GM12878 (cell line): Measurements from ENCODE around the gene ACTL7A. TPM values are rescaled to one million over a fixed set of nuclear protein-coding genes. Genes with fewer than 3 reads are reported as not detected.

Experiments
- ATAC-seq: fragments of 200-7000 bp; cut with Tn5 transposase; 3 replicates; pipeline ENCODE4 v1.9.1; 2020; ENCODE audit warnings: mild to moderate bottlenecking, moderate library complexity
- BruUV-seq: library from RNA; stranded (reverse); fragments of 400-500 nt; replicated peaks from 2 replicates; lab custom pipeline; 2021; lab: Mats Ljungman, UMichigan
- CTCF ChIA-PET: fragments of 300-600 bp; sonication (Branson Sonifier 250); formaldehyde crosslinking; extraction: SDS; loops from one replicate; lab custom pipeline; 2021; ENCODE audit warnings: inconsistent platforms; lab: Yijun Ruan, JAX
- POLR2A ChIA-PET: fragments of 350-600 bp; formaldehyde crosslinking; extraction: SDS; loops from one replicate; lab custom pipeline; 2021; ENCODE audit warnings: inconsistent platforms; lab: Charles Lee
- RAD21 ChIA-PET: fragments of 300-600 bp; sonication (Branson Sonifier 250); formaldehyde crosslinking; loops from one replicate; lab custom pipeline; 2023; ENCODE audit warnings: antibody characterized with exemption; ENCODE audit not compliant: unreplicated experiment; lab: Charles Lee
- SMC1A ChIA-PET: fragments of 300-600 bp; sonication (Branson Sonifier 250); formaldehyde crosslinking; loops from one replicate; lab custom pipeline; 2023; ENCODE audit not compliant: unreplicated experiment, uncharacterized antibody; lab: Charles Lee
- DNase-seq: peaks from one replicate; pipeline ENCODE4 v3.0.0-alpha.2; 2011; ENCODE audit warnings: low read depth, low spot score
- FAIRE-seq: peaks from 3 replicates; lab custom pipeline; 2011; peaks lifted over from hg19 to GRCh38; lab: Jason Lieb, UNC
- H2AFZ ChIP-seq: 2 replicates; pipeline ENCODE4 v1.6.0; 2011; ENCODE audit warnings: low read depth, low read length, control low read depth; ENCODE audit not compliant: control insufficient read depth
- H3K27ac ChIP-seq: 2 replicates; pipeline ENCODE4 v1.5.1; 2011; ENCODE audit warnings: control low read depth; ENCODE audit not compliant: control insufficient read depth, insufficient read depth
- H3K27me3 ChIP-seq, 2 experiments: replicated peaks in 1 of 2; 2 replicates each; pipeline versions ENCODE4 v1.6.0 to v1.6.1; 2011; ENCODE audit warnings: low read length in 1 of 2; ENCODE audit not compliant: control insufficient read depth in 2 of 2, insufficient read depth in 2 of 2
- H3K36me3 ChIP-seq, 2 experiments: 2 replicates each; pipeline ENCODE4 v1.5.1; 2011; ENCODE audit warnings: low read length in 1 of 2; ENCODE audit not compliant: control insufficient read depth in 2 of 2, insufficient read depth in 2 of 2
- H3K4me1 ChIP-seq: 2 replicates; pipeline ENCODE4 v1.6.1; 2011; ENCODE audit warnings: mild to moderate bottlenecking, low read length, moderate library complexity, mixed read lengths; ENCODE audit not compliant: control insufficient read depth, insufficient read depth
- H3K4me2 ChIP-seq: 2 replicates; pipeline ENCODE4 v1.6.0; 2011; ENCODE audit warnings: control low read depth; ENCODE audit not compliant: control insufficient read depth, insufficient read depth
- H3K4me3 ChIP-seq: fragments of 200-600 bp; sonication (generic); 2 replicates; pipeline ENCODE4 v1.5.1; 2016
- H3K79me2 ChIP-seq: 2 replicates; pipeline ENCODE4 v1.6.0; 2011; ENCODE audit warnings: low read length; ENCODE audit not compliant: control insufficient read depth, insufficient read depth
- H3K9ac ChIP-seq: 2 replicates; pipeline ENCODE4 v1.8.0; 2011; ENCODE audit warnings: low read length, control low read depth, mixed read lengths; ENCODE audit not compliant: control insufficient read depth, insufficient read depth
- H3K9me3 ChIP-seq: replicated peaks from 3 replicates; pipeline ENCODE4 v1.5.1; 2011; ENCODE audit warnings: mild to moderate bottlenecking, low read length; ENCODE audit not compliant: control insufficient read depth, insufficient read depth
- H4K20me1 ChIP-seq: 2 replicates; pipeline ENCODE4 v1.6.0; 2011; ENCODE audit not compliant: control insufficient read depth, insufficient read depth
- CREM ChIP-seq: IDR thresholded peaks from 2 replicates; pipeline ENCODE4 v1.6.1; 2014; ENCODE audit warnings: antibody characterized with exemption, low read depth
- HCFC1 ChIP-seq: fragments of 150-350 bp; IDR thresholded peaks from 2 replicates; pipeline ENCODE4 v1.6.1; 2014; ENCODE audit warnings: low read length
- HDAC2 ChIP-seq: fragments of 200-600 bp; sonication (generic); IDR thresholded peaks from 2 replicates; pipeline ENCODE4 v1.6.1; 2017
- MTA2 ChIP-seq: fragments of 450-650 bp; IDR thresholded peaks from 2 replicates; pipeline ENCODE4 v1.6.1; 2016; ENCODE audit warnings: low read depth, mild to moderate bottlenecking, moderate library complexity
- NBN ChIP-seq: fragments of 450-650 bp; IDR thresholded peaks from 2 replicates; pipeline ENCODE4 v1.6.1; 2016
- NFYA ChIP-seq: IDR thresholded peaks from 2 replicates; pipeline ENCODE4 v1.6.1; 2011; ENCODE audit warnings: low read depth, mild to moderate bottlenecking, low read length, improper control_type of control experiment, borderline replicate concordance
- POU2F2 ChIP-seq: IDR thresholded peaks from 3 replicates; pipeline ENCODE4 v1.6.1; 2011; ENCODE audit warnings: low read depth, mild to moderate bottlenecking, low read length, borderline replicate concordance
- REST ChIP-seq: IDR thresholded peaks from 2 replicates; pipeline ENCODE4 v1.6.1; 2012; ENCODE audit warnings: mild to moderate bottlenecking, low read depth, low read length
- TARDBP ChIP-seq: IDR thresholded peaks from 2 replicates; pipeline ENCODE4 v1.6.1; 2016; ENCODE audit warnings: borderline replicate concordance
- TCF7 ChIP-seq: IDR thresholded peaks from 2 replicates; pipeline ENCODE4 v1.6.1; 2014; ENCODE audit warnings: antibody characterized with exemption, borderline replicate concordance
- ZBED1 ChIP-seq: IDR thresholded peaks from 2 replicates; pipeline ENCODE4 v1.6.1; 2016; ENCODE audit warnings: borderline replicate concordance
- ZBTB4 ChIP-seq: fragments of 450-650 bp; formaldehyde crosslinking; IDR thresholded peaks from 2 replicates; pipeline ENCODE4 v1.4.0; 2022; ENCODE audit warnings: mild to moderate bottlenecking, moderate library complexity
- WGBS: methylation state at CpG from one replicate; pipeline ENCODE4 v1.1.6; 2016; ENCODE audit warnings: low lambda C conversion rate; ENCODE audit not compliant: insufficient replicate concordance, insufficient coverage; ENCODE audit errors: missing lambda C conversion rate; 5-methylcytosine and 5-hydroxymethylcytosine counted together
- in situ Hi-C: fragments of 300-500 bp; cut with MboI; formaldehyde crosslinking; loops from 9 replicates; pipeline ENCODE4 v1.14.3; 2018; ENCODE audit warnings: mixed read lengths
- intact Hi-C: fragments of 100-400 bp; cut with micrococcal nuclease; formaldehyde crosslinking; loops from one replicate; pipeline ENCODE4 v1.14.2; 2022; ENCODE audit not compliant: unreplicated experiment
- polyA plus RNA-seq, 11 experiments: library from polyadenylated mRNA; depleted of rRNA in 4 of 11; unstranded in 6 of 11; stranded (reverse) in 5 of 11; fragments of >200 nt; fragmentation: Nextera tagmentation in 4 of 11; fragmentation: Illumina TruSeq in 1 of 11; extraction: Ambion mirVana in 4 of 11; extraction: Trizol in 1 of 11; gene quantifications; 1 replicate in 1 of 11; 2 replicates in 10 of 11; pipeline versions ENCODE4 v1.2.1 to v1.2.3, GENCODE V29; 2011 to 2016; ENCODE audit warnings: inconsistent platforms in 2 of 11, missing spikeins in 2 of 11, low read depth in 1 of 11
- total RNA-seq, 4 experiments: library from RNA; depleted of rRNA in 3 of 4; stranded (reverse); fragments of >200 nt in 3 of 4; fragmentation: Illumina TruSeq in 1 of 4; extraction: Trizol in 1 of 4; gene quantifications; 2 replicates each; pipeline versions ENCODE4 v1.2.1 to v1.2.3, GENCODE V29; 2013 to 2021

Gene ACTL7A
- total and polyA plus RNA-seq, 10 of the 15 experiments (the other 5 are each of a cell fraction or from before 2014, with no cell fraction given) = not detected

- no peak for DNase-seq
- no peak for ATAC-seq
- no peaks in the 10 kb centered on the region for H3K79me2 ChIP-seq
- POLR2A ChIA-PET = no interaction called here
- no peak overlapping the region for H3K9ac ChIP-seq
- H3K4me2 ChIP-seq = no peak overlapping the region
- RAD21 ChIA-PET = no interaction called here
- no peak overlapping the region for H2AFZ ChIP-seq
- in situ Hi-C loops (no loop called here), intact Hi-C loops (no loop called here)
- TF ChIP-seq TCF7 (no peak), POU2F2 (no peak), ZBED1 (no peak), MTA2 (no peak), CREM (no peak), HDAC2 (no peak), TARDBP (no peak)
- H3K4me3 ChIP-seq = no peak overlapping the region
- WGBS = 51% methylated on average over 3 of the region's 3 CpGs
- SMC1A ChIA-PET = no interaction called here
- BruUV-seq = no TSS peak
- peaks cover 0 to 3% of the 10 kb centered on the region in 2 experiments; a peak in 1 of 4 replicates for H3K27me3 ChIP-seq
- H3K27ac ChIP-seq = no peak overlapping the region
- no peaks in the 10 kb centered on the region for H4K20me1 ChIP-seq
- FAIRE-seq = no peak
- CTCF ChIA-PET = no interaction called here
- no peaks in the 10 kb centered on the region for H3K9me3 ChIP-seq
- no peaks in the 10 kb centered on the region for H3K4me1 ChIP-seq
- H3K36me3 ChIP-seq = no peaks in the 10 kb centered on the region
Observed at GRCh38 chr9:108832179-108832500, 29.9 kb upstream of the ACTL7A start.

- Histone ChIP-seq H4K20me1 (no peaks in the 10 kb centered on the region), H3K36me3 (no peaks in the 10 kb centered on the region), H3K9ac (no peak overlapping the region), H3K4me2 (no peak overlapping the region), H3K4me3 (no peak overlapping the region), H3K79me2 (no peaks in the 10 kb centered on the region), H3K27me3 (peaks cover 0 to 3% of the 10 kb centered on the region in 2 experiments; a peak in 1 of 4 replicates), H2AFZ (no peak overlapping the region), H3K4me1 (no peaks in the 10 kb centered on the region), H3K9me3 (no peaks in the 10 kb centered on the region), H3K27ac (no peak overlapping the region)
- in situ Hi-C loops = no loop called here
- DNase-seq (no peak), ATAC-seq (no peak), FAIRE-seq (no peak)
- intact Hi-C loops = no loop called here
- ChIA-PET SMC1A (no interaction called here), CTCF (interaction anchor here (0.6 kb wide), 1 partner anchor 633 kb away, joined by 5 read pairs; no protein-coding TSS in a partner anchor), POLR2A (no interaction called here), RAD21 (interaction anchor here (0.6 kb wide), 1 partner anchor 577 kb away, joined by 3 read pairs; no protein-coding TSS in a partner anchor)
- 25% methylated on average over 4 of the region's 4 CpGs for WGBS
- no TSS peak for BruUV-seq
- TF ChIP-seq REST = no peak
- no peak for TF ChIP-seq HCFC1
- TF ChIP-seq NFYA = no peak
- no peak for TF ChIP-seq ZBTB4
- TF ChIP-seq NBN = no peak
- no peak for TF ChIP-seq ZBED1
Observed at GRCh38 chr9:108834959-108835665, 27.0 kb upstream of the ACTL7A start.
